Panc1 (cell line): ENCODE data around the gene PDLIM7. TPM values are rescaled to one million over a fixed set of nuclear protein-coding genes. Genes with fewer than 3 reads are reported as not detected.

ENCODE experiments used
- ATAC-seq: fragments of 200-7000 bp; cut with Tn5 transposase; 2 replicates; pipeline ENCODE4 v1.9.1; 2020; ENCODE audit warnings: mild to moderate bottlenecking, moderate library complexity
- BruUV-seq: library from RNA; stranded (reverse); fragments of 400-500 nt; replicated peaks from 2 replicates; lab custom pipeline; 2021; lab: Mats Ljungman, UMichigan
- CTCF ChIA-PET: fragments of 300-600 bp; sonication (Branson Sonifier 250); formaldehyde crosslinking; loops from one replicate; lab custom pipeline; 2022; ENCODE audit warnings: antibody characterized with exemption; lab: Charles Lee
- POLR2A ChIA-PET: fragments of 300-600 bp; sonication (Branson Sonifier 250); formaldehyde crosslinking; loops from one replicate; lab custom pipeline; 2022; ENCODE audit warnings: antibody characterized with exemption; lab: Charles Lee
- DNase-seq: peaks from one replicate; pipeline ENCODE4 v3.0.0-alpha.2; 2010; ENCODE audit warnings: low read depth, low spot score
- H3K27ac ChIP-seq: 2 replicates; pipeline ENCODE4 v1.5.1; 2011; ENCODE audit warnings: mild to moderate bottlenecking, low read length, inconsistent platforms
- H3K27me3 ChIP-seq: fragments of 200-500 bp; sonication (Bioruptor generic); 2 replicates; pipeline ENCODE4 v1.6.0; 2014; ENCODE audit warnings: low read length, inconsistent platforms; ENCODE audit not compliant: control insufficient read depth, insufficient read depth
- H3K36me3 ChIP-seq: fragments of 200-500 bp; sonication (Bioruptor generic); 2 replicates; pipeline ENCODE4 v1.5.1; 2014; ENCODE audit warnings: inconsistent platforms, mild to moderate bottlenecking, low read length, moderate library complexity; ENCODE audit not compliant: control insufficient read depth, insufficient read depth
- H3K4me1 ChIP-seq: 2 replicates; pipeline ENCODE4 v1.5.1; 2011; ENCODE audit warnings: inconsistent platforms, mild to moderate bottlenecking, low read length, moderate library complexity; ENCODE audit not compliant: control insufficient read depth, insufficient read depth
- H3K4me3 ChIP-seq, 2 experiments: 2 replicates each; pipeline ENCODE4 v1.5.1; 2011 to 2012; ENCODE audit warnings: low read depth in 2 of 2, low read length in 2 of 2, mild to moderate bottlenecking in 2 of 2, inconsistent platforms in 1 of 2, moderate library complexity in 1 of 2
- H3K9me3 ChIP-seq: fragments of 200-500 bp; sonication (Bioruptor generic); 2 replicates; pipeline ENCODE4 v1.5.1; 2014; ENCODE audit warnings: low read depth, mild to moderate bottlenecking, inconsistent platforms, low read length, moderate library complexity; ENCODE audit not compliant: control insufficient read depth, insufficient read depth
- POLR2AphosphoS5 ChIP-seq: IDR thresholded peaks from 2 replicates; pipeline ENCODE4 v1.6.1; 2012; ENCODE audit warnings: mild to moderate bottlenecking, low read depth, low read length, moderate library complexity
- REST ChIP-seq, 2 experiments: IDR thresholded peaks; 2 replicates each; pipeline ENCODE4 v1.6.1; 2011 to 2012; ENCODE audit warnings: low read depth in 2 of 2, control low read depth in 1 of 2, low read length in 1 of 2, mild to moderate bottlenecking in 1 of 2, moderate library complexity in 1 of 2; ENCODE audit not compliant: insufficient read depth in 1 of 2
- SIN3A ChIP-seq: IDR thresholded peaks from 2 replicates; pipeline ENCODE4 v1.6.1; 2012; ENCODE audit warnings: low read depth, mild to moderate bottlenecking, low read length, moderate library complexity, borderline replicate concordance; ENCODE audit not compliant: insufficient read depth
- TCF7L2 ChIP-seq: IDR thresholded peaks from 2 replicates; pipeline ENCODE4 v1.6.1; 2011; ENCODE audit warnings: mild to moderate bottlenecking, low read depth, low read length, inconsistent platforms
- in situ Hi-C: cut with HindIII; loops from 2 replicates; pipeline ENCODE4 v1.10.0; 2016; ENCODE audit warnings: low sequenced_read_pairs, low pct_unique_long_range_greater_than_20kb
- intact Hi-C: fragments of 100-400 bp; cut with micrococcal nuclease; formaldehyde crosslinking; loops from one replicate; pipeline ENCODE4 v1.10.0; 2022; ENCODE audit not compliant: unreplicated experiment
- total RNA-seq: library from RNA; stranded (reverse); gene quantifications from one replicate; pipeline ENCODE4 v1.2.1, GENCODE V29; 2021; ENCODE audit not compliant: unreplicated experiment
- TF ChIP-seq, protein P1 (sequence below): fragments of 450-650 bp; IDR thresholded peaks from 2 replicates; pipeline ENCODE4 v1.5.1; 2017; ENCODE audit warnings: mild to moderate bottlenecking

Gene PDLIM7
- total RNA-seq, 1 experiment from 2014 or later: 62.9 TPM

- H3K9me3 ChIP-seq: no peaks in the 10 kb centered on the region
- no peak within 1 kb of the TSS for H3K27ac ChIP-seq
- DNase-seq (no peak), ATAC-seq (peak; percentile 17; the same call in 1 of the 2 replicates)
- intact Hi-C loops: no loop called here
- peaks cover 3% of the 10 kb centered on the region for H3K36me3 ChIP-seq
- in situ Hi-C loops: no loop called here
- no peak within 1 kb of the TSS for H3K4me3 ChIP-seq
- no peaks in the 10 kb centered on the region for H3K27me3 ChIP-seq
- peaks cover 3% of the 10 kb centered on the region; the same call in 1 of the 2 replicates for H3K4me1 ChIP-seq
- POLR2A ChIA-PET: no interaction called here
- BruUV-seq: no TSS peak
- CTCF ChIA-PET: no interaction called here
- TF ChIP-seq SIN3A (no peak), REST (IDR thresholded peaks at IDR 0.05; ENCODE audit: insufficient read depth in 1 of 2, low read depth in 2 of 2, low read length in 1 of 2) (no peak)
- TF ChIP-seq, protein P1, sequence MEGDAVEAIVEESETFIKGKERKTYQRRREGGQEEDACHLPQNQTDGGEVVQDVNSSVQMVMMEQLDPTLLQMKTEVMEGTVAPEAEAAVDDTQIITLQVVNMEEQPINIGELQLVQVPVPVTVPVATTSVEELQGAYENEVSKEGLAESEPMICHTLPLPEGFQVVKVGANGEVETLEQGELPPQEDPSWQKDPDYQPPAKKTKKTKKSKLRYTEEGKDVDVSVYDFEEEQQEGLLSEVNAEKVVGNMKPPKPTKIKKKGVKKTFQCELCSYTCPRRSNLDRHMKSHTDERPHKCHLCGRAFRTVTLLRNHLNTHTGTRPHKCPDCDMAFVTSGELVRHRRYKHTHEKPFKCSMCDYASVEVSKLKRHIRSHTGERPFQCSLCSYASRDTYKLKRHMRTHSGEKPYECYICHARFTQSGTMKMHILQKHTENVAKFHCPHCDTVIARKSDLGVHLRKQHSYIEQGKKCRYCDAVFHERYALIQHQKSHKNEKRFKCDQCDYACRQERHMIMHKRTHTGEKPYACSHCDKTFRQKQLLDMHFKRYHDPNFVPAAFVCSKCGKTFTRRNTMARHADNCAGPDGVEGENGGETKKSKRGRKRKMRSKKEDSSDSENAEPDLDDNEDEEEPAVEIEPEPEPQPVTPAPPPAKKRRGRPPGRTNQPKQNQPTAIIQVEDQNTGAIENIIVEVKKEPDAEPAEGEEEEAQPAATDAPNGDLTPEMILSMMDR: no peak
Measured at GRCh38 chr5:177509381-177509951, 12.1 kb upstream of the PDLIM7 start, which contains the start of gene DOK3. TSS of gene DOK3 (minus strand) at chr5:177509826. CDS start at chr5:177509540, 286 bp downstream.

DNA sequence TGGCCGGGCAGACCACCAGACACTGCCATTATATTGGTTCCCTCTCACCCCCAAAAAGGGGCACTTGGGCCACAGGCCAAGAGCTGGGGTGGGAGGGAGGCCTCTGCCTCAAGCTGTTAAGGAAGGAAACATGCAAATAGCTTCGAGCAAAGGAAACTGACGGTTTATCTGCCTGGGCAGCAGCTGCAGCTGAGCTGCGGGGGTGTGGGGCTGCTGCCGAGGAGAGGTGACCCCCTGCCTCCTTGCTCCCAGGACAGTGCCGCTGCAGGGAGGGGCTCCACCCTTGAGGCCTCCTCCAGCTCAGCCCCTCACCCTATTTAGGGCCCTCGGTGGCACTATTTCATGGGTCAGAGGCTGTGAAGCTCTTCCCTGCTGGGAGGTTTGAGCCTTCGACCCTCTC is 11.4 kb upstream of the PDLIM7 start:
- Histone ChIP-seq H3K27me3 (no peaks in the 10 kb centered on the region), H3K4me1 (peaks cover 3% of the 10 kb centered on the region; the same call in 1 of the 2 replicates), H3K27ac (no peak overlapping the region), H3K36me3 (peaks cover 3% of the 10 kb centered on the region), H3K9me3 (no peaks in the 10 kb centered on the region), H3K4me3 (no peak overlapping the region)
- in situ Hi-C loops (no loop called here), intact Hi-C loops (no loop called here)
- ATAC-seq (no peak), DNase-seq (no peak)
- TF ChIP-seq SIN3A (no peak), POLR2AphosphoS5 (no peak)
- ChIA-PET POLR2A (interaction anchor here (0.6 kb wide), 1 partner anchor 165 kb away, joined by 11 read pairs; no protein-coding TSS in a partner anchor), CTCF (interaction anchor here (0.5 kb wide), 1 partner anchor 15 kb away, joined by 4 read pairs; no protein-coding TSS in a partner anchor)
- BruUV-seq: no TSS peak

DNA sequence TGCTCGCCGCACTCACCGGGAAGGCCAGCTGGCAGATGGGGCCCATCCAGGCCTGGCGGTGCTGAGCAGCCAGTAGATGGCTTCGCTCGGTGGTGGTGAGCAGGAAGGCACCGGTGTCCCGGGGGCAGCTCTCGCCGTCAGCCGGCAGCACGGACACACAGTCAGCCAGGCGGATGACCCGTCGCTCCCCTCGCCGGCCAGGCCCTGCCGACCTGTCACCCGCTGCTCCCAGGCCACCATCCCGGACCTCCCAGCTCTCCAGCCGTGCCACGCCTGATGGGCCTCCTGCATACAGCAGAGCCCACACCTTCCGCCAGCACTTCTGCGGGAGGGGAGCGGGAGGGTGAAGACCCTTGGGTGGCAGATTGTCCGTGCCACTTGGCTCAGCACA is 10.8 kb upstream of the PDLIM7 start:
- TF ChIP-seq REST (IDR thresholded peaks at IDR 0.05; ENCODE audit: insufficient read depth in 1 of 2, low read depth in 2 of 2, low read length in 1 of 2) (no peak), SIN3A (no peak), POLR2AphosphoS5 (no peak), TCF7L2 (no peak)
- TF ChIP-seq, protein P1: no peak
- no peaks in the 10 kb centered on the region for H3K27me3 ChIP-seq
- H3K4me1 ChIP-seq: peaks cover 3% of the 10 kb centered on the region; the same call in 1 of the 2 replicates
- intact Hi-C loops (no loop called here), in situ Hi-C loops (no loop called here)
- DNase-seq: no peak
- H3K9me3 ChIP-seq: no peaks in the 10 kb centered on the region
- H3K4me3 ChIP-seq: no peak overlapping the region
- peaks cover 3% of the 10 kb centered on the region for H3K36me3 ChIP-seq
- no peak overlapping the region for H3K27ac ChIP-seq
- no peak for ATAC-seq
- BruUV-seq: no TSS peak
- ChIA-PET CTCF (interaction anchor here (1.4 kb wide), 1 partner anchor 13 kb away, joined by 3 read pairs; no protein-coding TSS in a partner anchor), POLR2A (interaction anchor here (0.6 kb wide), 1 partner anchor 164 kb away, joined by 11 read pairs; no protein-coding TSS in a partner anchor)
